Endodermal cell (in vitro differentiated cells): ENCODE results near the gene KLRK1. TPM values are rescaled to one million over a fixed set of nuclear protein-coding genes. Genes with fewer than 3 reads are reported as not detected.
"Not testable (repeated sequence)": the region's sequence is repeated elsewhere in the genome, so short reads cannot be mapped to it uniquely, and the experiment has no call there.

Source experiments
- DNase-seq: peaks from one replicate; pipeline ENCODE4 v3.0.0-alpha.2; 2017
- H3K27ac ChIP-seq: 2 replicates; pipeline ENCODE4 v1.5.1; 2013; ENCODE audit warnings: mild to moderate bottlenecking, low read depth, low read length, moderate library complexity
- H3K27me3 ChIP-seq: 2 replicates; pipeline ENCODE4 v1.6.1; 2013; ENCODE audit warnings: mild to moderate bottlenecking, low read length, moderate library complexity; ENCODE audit not compliant: insufficient read depth, control insufficient read depth, poor library complexity, severe bottlenecking
- H3K36me3 ChIP-seq: 2 replicates; pipeline ENCODE4 v1.7.0; 2013; ENCODE audit warnings: mild to moderate bottlenecking, low read length, moderate library complexity; ENCODE audit not compliant: control insufficient read depth, insufficient read depth
- H3K4me1 ChIP-seq: one replicate; pipeline ENCODE4 v1.7.0; 2013; ENCODE audit warnings: low read length; ENCODE audit not compliant: control insufficient read depth, insufficient read depth
- H3K4me3 ChIP-seq: 2 replicates; pipeline ENCODE4 v1.5.1; 2013; ENCODE audit warnings: mild to moderate bottlenecking, low read length, moderate library complexity
- H3K9ac ChIP-seq: 2 replicates; pipeline ENCODE4 v1.6.1; 2013; ENCODE audit warnings: mild to moderate bottlenecking, low read length, moderate library complexity; ENCODE audit not compliant: poor library complexity, severe bottlenecking; ENCODE audit errors: extremely low read depth
- H3K9me3 ChIP-seq: 2 replicates; pipeline ENCODE4 v1.6.1; 2013; ENCODE audit warnings: mild to moderate bottlenecking, low read length, moderate library complexity; ENCODE audit not compliant: control insufficient read depth
- H3K27ac Mint-ChIP-seq: 2 replicates; pipeline ENCODE4 v1.8.0; 2020; ENCODE audit warnings: mixed read lengths
- H3K27me3 Mint-ChIP-seq: 2 replicates; pipeline ENCODE4 v1.8.0; 2021; ENCODE audit warnings: mild to moderate bottlenecking, mixed read lengths; ENCODE audit not compliant: insufficient read depth
- H3K36me3 Mint-ChIP-seq: 2 replicates; pipeline ENCODE4 v1.8.0; 2020; ENCODE audit warnings: low read depth, mixed read lengths
- H3K4me1 Mint-ChIP-seq: 2 replicates; pipeline ENCODE4 v1.8.0; 2020; ENCODE audit warnings: mixed read lengths
- H3K4me3 Mint-ChIP-seq: 2 replicates; pipeline ENCODE4 v1.8.0; 2020; ENCODE audit warnings: mild to moderate bottlenecking, moderate library complexity, mixed read lengths
- H3K9me3 Mint-ChIP-seq: 2 replicates; pipeline ENCODE4 v1.8.0; 2020; ENCODE audit warnings: mild to moderate bottlenecking, mixed read lengths
- WGBS, 2 experiments: methylation state at CpG; one replicate each; pipeline versions ENCODE4 v1.1.5 to v1.1.7; 2013; ENCODE audit warnings: missing lambda C conversion rate in 2 of 2, mixed read lengths in 1 of 2; ENCODE audit not compliant: insufficient coverage in 1 of 2, insufficient read length in 1 of 2; 5-methylcytosine and 5-hydroxymethylcytosine counted together
- total RNA-seq, 2 donors: library from RNA; stranded (reverse); fragmentation: NEBNext Ultra II Directional in 1 of 2; extraction: Animal tissue kit (Norgen Biotek cat#: 25700) in 1 of 2; gene quantifications; 2 replicates in 1 of 2; 3 replicates in 1 of 2; pipeline ENCODE4 v1.2.1, GENCODE V29; 2021
- TF ChIP-seq, protein P1 (sequence below): fragments of 200-600 bp; sonication (generic); conservative IDR thresholded peaks from 2 replicates; pipeline ENCODE4 v1.5.0; 2021; ENCODE audit warnings: antibody characterized with exemption, mild to moderate bottlenecking

Gene KLRK1
- total RNA-seq, 2 donors from 2014 or later: 0.24 TPM; not detected in 1

DNA sequence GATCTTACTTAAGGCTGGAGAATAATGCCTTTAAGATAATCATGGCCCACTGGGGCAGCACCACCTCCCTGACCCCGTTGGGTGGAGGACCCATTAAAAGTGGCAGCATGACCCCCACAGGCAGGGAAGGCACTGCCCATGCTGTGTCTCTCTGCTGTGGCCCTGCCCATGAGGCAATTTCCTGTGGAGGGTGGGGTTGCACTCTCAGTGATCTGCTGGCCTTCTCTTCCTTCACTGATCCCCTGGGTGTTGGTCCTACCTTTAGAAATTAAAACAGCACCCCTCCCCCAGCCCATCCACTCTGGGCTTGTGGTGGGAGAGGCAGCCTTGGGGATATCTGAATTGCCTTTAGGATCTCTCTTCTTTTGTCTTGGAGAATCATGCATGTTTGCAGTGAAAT, 17.3 kb downstream of the KLRK1 start:
- Mint-ChIP-seq H3K27ac (no peak overlapping the region), H3K4me1 (peaks cover 27% of the 10 kb centered on the region), H3K9me3 (peaks cover 13% of the 10 kb centered on the region), H3K27me3 (no peaks in the 10 kb centered on the region), H3K36me3 (peaks cover 22% of the 10 kb centered on the region), H3K4me3 (no peak overlapping the region)
- TF ChIP-seq, protein P1, sequence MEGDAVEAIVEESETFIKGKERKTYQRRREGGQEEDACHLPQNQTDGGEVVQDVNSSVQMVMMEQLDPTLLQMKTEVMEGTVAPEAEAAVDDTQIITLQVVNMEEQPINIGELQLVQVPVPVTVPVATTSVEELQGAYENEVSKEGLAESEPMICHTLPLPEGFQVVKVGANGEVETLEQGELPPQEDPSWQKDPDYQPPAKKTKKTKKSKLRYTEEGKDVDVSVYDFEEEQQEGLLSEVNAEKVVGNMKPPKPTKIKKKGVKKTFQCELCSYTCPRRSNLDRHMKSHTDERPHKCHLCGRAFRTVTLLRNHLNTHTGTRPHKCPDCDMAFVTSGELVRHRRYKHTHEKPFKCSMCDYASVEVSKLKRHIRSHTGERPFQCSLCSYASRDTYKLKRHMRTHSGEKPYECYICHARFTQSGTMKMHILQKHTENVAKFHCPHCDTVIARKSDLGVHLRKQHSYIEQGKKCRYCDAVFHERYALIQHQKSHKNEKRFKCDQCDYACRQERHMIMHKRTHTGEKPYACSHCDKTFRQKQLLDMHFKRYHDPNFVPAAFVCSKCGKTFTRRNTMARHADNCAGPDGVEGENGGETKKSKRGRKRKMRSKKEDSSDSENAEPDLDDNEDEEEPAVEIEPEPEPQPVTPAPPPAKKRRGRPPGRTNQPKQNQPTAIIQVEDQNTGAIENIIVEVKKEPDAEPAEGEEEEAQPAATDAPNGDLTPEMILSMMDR: no peak
- peak; percentile 41 for DNase-seq
- no peak overlapping the region for H3K9ac ChIP-seq
- no peak overlapping the region for H3K27ac ChIP-seq
- peaks cover 5% of the 10 kb centered on the region for H3K4me1 ChIP-seq
- no peaks in the 10 kb centered on the region for H3K27me3 ChIP-seq
- 68% methylated on average over 1 of the region's 1 CpG; no CpG with 5 or more reads in 1 of the 2 experiments for WGBS, 2 experiments
- peaks cover 9% of the 10 kb centered on the region for H3K9me3 ChIP-seq
- no peaks in the 10 kb centered on the region for H3K36me3 ChIP-seq
- no peak overlapping the region for H3K4me3 ChIP-seq

DNA sequence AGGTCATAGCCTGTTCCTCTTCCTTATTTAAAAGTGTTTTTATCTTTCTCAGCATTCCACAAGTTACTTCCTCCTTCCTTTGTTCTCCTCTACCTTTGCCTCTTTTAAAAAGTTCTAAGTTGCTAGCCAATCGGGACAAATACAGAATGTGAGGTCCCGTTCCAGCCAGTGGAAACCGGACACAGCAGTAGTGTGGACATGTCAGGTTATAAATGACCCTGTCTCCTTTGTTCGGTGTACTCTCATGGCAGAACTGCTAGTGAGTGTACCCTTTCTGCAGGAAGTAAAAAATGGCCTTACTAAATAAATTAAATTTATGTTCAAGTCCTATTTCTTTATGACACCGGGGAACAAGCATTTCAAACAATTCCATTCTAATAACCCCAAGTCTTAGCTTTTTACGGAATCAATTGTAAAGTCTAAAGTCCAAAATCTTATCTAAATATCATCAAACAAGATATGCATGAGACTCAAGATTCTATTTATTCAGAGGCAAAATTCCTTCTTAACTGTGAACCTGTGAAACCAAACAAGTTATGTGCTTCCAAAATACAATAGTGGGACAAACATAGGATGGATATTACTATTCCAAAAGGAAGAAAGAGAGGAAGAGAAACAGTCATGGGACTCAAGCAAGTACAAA, 17.8 kb downstream of the KLRK1 start:
- peaks cover 12% of the 10 kb centered on the region for H3K9me3 ChIP-seq
- not testable (repeated sequence) for H3K4me3 ChIP-seq, H3K4me3 Mint-ChIP-seq, H3K36me3 ChIP-seq, H3K27ac Mint-ChIP-seq, H3K27ac ChIP-seq, H3K27me3 Mint-ChIP-seq, H3K4me1 ChIP-seq, H3K9ac ChIP-seq, DNase-seq, H3K27me3 ChIP-seq
- Mint-ChIP-seq H3K36me3 (peaks cover 28% of the 10 kb centered on the region), H3K9me3 (peaks cover 19% of the 10 kb centered on the region), H3K4me1 (peaks cover 27% of the 10 kb centered on the region)
- WGBS, 2 experiments: 95 to 97% methylated on average over 6 of the region's 6 CpGs

DNA sequence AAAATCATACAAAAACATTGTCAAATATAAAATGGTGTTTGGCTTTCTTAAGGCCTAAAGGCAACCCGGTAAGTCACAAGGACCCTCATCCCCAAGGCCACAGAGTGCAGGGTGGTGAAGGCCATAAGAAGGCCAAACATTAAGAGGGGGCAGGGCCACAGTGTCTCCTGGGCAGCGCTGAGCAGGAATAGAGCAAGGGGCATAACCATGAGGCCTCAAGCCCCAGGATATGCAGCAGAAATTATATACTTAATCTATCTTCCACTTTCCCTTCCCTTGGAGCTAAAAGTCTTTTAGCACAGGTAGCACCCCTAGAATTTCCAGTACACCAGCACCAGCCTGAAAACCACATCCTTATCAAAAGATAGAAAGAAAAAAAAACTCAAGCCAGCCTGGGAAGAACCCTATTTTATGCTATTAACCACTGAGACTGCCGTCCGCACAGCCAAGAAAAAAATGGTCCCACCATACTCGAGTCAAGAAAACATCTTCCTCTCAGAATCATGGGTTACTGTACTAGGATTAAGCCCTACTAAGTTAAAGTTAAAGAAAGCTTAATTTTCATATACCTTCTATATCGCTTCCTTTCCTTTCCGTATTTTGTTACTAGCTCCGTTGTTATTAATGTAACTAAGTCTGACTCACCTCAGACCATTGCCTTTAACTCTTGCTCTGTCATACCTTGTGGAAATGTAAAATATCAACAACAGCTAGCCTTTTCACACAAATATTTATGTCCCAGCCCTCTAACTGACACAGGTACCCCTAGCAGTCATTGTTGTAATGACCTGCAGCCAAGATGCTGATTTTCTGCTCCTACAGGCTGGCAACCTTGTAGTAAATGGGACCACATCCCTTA, 20.1 kb downstream of the KLRK1 start:
- 91 to 95% methylated on average over 6 to 8 of the region's 8 CpGs for whole genome bisulfite sequencing, 2 experiments
- no peak overlapping the region for H3K27ac Mint-ChIP-seq

More for the DNA sequence above, 20.1 kb downstream of the KLRK1 start:
- no peak overlapping the region for H3K9ac ChIP-seq
- no peaks in the 10 kb centered on the region for H3K36me3 ChIP-seq
- DNase-seq: no peak
- TF ChIP-seq, protein P1: no peak
- H3K4me1 Mint-ChIP-seq: peaks cover 27% of the 10 kb centered on the region
- peaks cover 12% of the 10 kb centered on the region for H3K9me3 ChIP-seq
- peaks cover 20% of the 10 kb centered on the region for H3K9me3 Mint-ChIP-seq
- peaks cover 17% of the 10 kb centered on the region for H3K27me3 ChIP-seq
- H3K4me3 Mint-ChIP-seq: no peak overlapping the region
- no peak overlapping the region for H3K4me3 ChIP-seq
- H3K36me3 Mint-ChIP-seq: peaks cover 28% of the 10 kb centered on the region
- no peaks in the 10 kb centered on the region for H3K27me3 Mint-ChIP-seq
- H3K4me1 ChIP-seq: peaks cover 5% of the 10 kb centered on the region
- no peak overlapping the region for H3K27ac ChIP-seq
